ENCODE results near the gene TMEFF1. TPM values are rescaled to one million over a fixed set of nuclear protein-coding genes. Genes with fewer than 3 reads are reported as not detected.

TMEFF1 gene
- total RNA-seq, 1 experiment from 2014 or later: 3.3 TPM

GRCh38 chr9:100597236-100597635, 124.3 kb downstream of the TMEFF1 start:
- Histone ChIP-seq H3K79me2 (ENCODE audit: insufficient read depth, low read length) (no peaks in the 10 kb centered on the region), H3K9me3 (ENCODE audit: control insufficient read depth in 1 of 2, insufficient read depth in 1 of 2, low read depth in 1 of 2, low read length in 2 of 2) (no peaks in the 10 kb centered on the region), H3K27me3 (ENCODE audit: insufficient read depth, low read length) (no peaks in the 10 kb centered on the region), H3K27ac (ENCODE audit: low read depth, low read length) (no peak overlapping the region), H3K36me3 (ENCODE audit: control insufficient read depth in 1 of 2, insufficient read depth in 2 of 2, low read length in 2 of 2) (no peaks in the 10 kb centered on the region), H3K4me1 (ENCODE audit: control insufficient read depth in 1 of 2, insufficient read depth in 2 of 2, low read length in 2 of 2) (peaks cover 12 to 30% of the 10 kb centered on the region in 2 experiments), H3K4me2 (ENCODE audit: low read length) (peak overlapping the region; percentile 76; the same call in 1 of the 2 replicates), H2AFZ (ENCODE audit: low read depth, low read length, poor library complexity, severe bottlenecking) (no peak overlapping the region), H3K9ac (ENCODE audit: low read length) (no peak overlapping the region), H3K4me3 (replicated peaks in 1 of 2; ENCODE audit: low read depth in 1 of 2, low read length in 2 of 2) (no peak overlapping the region), H4K20me1 (ENCODE audit: insufficient read depth) (no peaks in the 10 kb centered on the region), H3K9me2 (ENCODE audit: insufficient read depth) (no peaks in the 10 kb centered on the region)
- RAD21 ChIA-PET (ENCODE audit: low non-redundant PET in 1 of 2, low total read pairs in 2 of 2, uncharacterized antibody in 2 of 2, unreplicated experiment in 2 of 2): no interaction called here
- intact Hi-C loops (cut with micrococcal nuclease): loop anchor here (5.0 kb wide), 4 partner anchors 275 to 790 kb away; partner anchors contain the start of gene STX17
- ATAC-seq: no peak
- no TSS peak for BruUV-seq (replicated peaks)
- DNase-seq (ENCODE audit: low read depth, low spot score): no peak
- POLR2A ChIA-PET: no interaction called here
- TF ChIP-seq SP1 (IDR thresholded peaks at IDR 0.05; ENCODE audit: low read depth): no peak
- no peak for TF ChIP-seq FOSL1 (IDR thresholded peaks at IDR 0.05; ENCODE audit: low read depth)
- TF ChIP-seq JUND (IDR thresholded peaks at IDR 0.05): no peak
- TF ChIP-seq SRF (IDR thresholded peaks at IDR 0.05; ENCODE audit: low read depth): no peak
- TF ChIP-seq CTCF (IDR thresholded peaks at IDR 0.05 in 2 of 3, conservative IDR thresholded peaks at IDR 0.05 in 1 of 3; ENCODE audit: borderline replicate concordance in 1 of 3, insufficient read depth in 1 of 3, low read depth in 2 of 3, low read length in 2 of 3): no peak
- no peak for TF ChIP-seq TCF7L2 (IDR thresholded peaks at IDR 0.05; ENCODE audit: borderline replicate concordance, extremely low read depth, insufficient read depth, insufficient read length)
- TF ChIP-seq CEBPB (IDR thresholded peaks at IDR 0.05; ENCODE audit: low read depth): no peak
- TF ChIP-seq MAX (IDR thresholded peaks at IDR 0.05): no peak
- CTCF ChIA-PET: interaction anchor here (2.0 kb wide), 1 partner anchor 272 kb away, joined by 9 read pairs; no protein-coding TSS in a partner anchor

Measured in HCT116 (cell line).